GM19025 (cell line): Measurements from ENCODE around the gene NFRKB.

Experiments used
- ATAC-seq: cut with Tn5 transposase; IDR thresholded peaks from one replicate; pipeline ENCODE4 v1.9.1; 2021; ENCODE audit warnings: mild to moderate bottlenecking, low read depth, moderate library complexity; ENCODE audit not compliant: unreplicated experiment

The NFRKB gene

GRCh38 chr11:129846508-129847335, 48.7 kb downstream of the NFRKB start:
- no peak for ATAC-seq
